ENCODE measurements around the gene ADCY2. TPM values are rescaled to one million over a fixed set of nuclear protein-coding genes. Genes with fewer than 3 reads are reported as not detected.

ADCY2 gene
- total and polyA plus RNA-seq, 11 donors, result 0.04 to 0.96 (median 0.32) TPM

DNA sequence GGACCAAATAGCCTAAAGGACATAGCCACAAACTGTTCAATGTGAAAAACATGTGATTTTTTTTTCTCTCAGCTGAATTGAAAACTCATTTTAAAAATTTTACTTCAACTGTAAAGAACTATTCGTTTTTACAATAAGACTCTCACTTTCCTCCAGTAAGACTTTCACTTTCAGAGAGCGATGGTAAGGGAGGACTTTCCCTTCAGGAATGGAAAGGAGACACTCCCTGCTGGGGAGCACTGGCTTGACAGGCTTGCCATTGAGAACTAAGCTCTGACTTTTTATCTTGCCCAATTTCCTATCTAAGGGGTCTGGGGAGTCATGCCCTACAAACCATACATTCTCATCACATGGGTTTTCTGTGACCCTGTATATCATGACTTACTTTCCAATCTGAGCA lies 268.3 kb downstream of the ADCY2 start:
- Histone ChIP-seq H3K4me1 (no peaks in the 10 kb centered on the region), H3K27ac (no peak overlapping the region), H3K9me3 (no peaks in the 10 kb centered on the region), H3K27me3 (no peaks in the 10 kb centered on the region), H3K4me3 (no peak overlapping the region), H3K36me3 (no peaks in the 10 kb centered on the region)
- intact Hi-C loops (cut with DNase I), result no loop called here
- no peak for DNase-seq
- no peak for ATAC-seq
- 70 to 73% (median 72%) methylated on average over 2 of the region's 2 CpGs for WGBS, 4 donors
- TF ChIP-seq, protein P1, sequence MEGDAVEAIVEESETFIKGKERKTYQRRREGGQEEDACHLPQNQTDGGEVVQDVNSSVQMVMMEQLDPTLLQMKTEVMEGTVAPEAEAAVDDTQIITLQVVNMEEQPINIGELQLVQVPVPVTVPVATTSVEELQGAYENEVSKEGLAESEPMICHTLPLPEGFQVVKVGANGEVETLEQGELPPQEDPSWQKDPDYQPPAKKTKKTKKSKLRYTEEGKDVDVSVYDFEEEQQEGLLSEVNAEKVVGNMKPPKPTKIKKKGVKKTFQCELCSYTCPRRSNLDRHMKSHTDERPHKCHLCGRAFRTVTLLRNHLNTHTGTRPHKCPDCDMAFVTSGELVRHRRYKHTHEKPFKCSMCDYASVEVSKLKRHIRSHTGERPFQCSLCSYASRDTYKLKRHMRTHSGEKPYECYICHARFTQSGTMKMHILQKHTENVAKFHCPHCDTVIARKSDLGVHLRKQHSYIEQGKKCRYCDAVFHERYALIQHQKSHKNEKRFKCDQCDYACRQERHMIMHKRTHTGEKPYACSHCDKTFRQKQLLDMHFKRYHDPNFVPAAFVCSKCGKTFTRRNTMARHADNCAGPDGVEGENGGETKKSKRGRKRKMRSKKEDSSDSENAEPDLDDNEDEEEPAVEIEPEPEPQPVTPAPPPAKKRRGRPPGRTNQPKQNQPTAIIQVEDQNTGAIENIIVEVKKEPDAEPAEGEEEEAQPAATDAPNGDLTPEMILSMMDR (IDR thresholded peaks at IDR 0.05), result no peak
- no peak for TF ChIP-seq POLR2A (IDR thresholded peaks at IDR 0.05)

DNA sequence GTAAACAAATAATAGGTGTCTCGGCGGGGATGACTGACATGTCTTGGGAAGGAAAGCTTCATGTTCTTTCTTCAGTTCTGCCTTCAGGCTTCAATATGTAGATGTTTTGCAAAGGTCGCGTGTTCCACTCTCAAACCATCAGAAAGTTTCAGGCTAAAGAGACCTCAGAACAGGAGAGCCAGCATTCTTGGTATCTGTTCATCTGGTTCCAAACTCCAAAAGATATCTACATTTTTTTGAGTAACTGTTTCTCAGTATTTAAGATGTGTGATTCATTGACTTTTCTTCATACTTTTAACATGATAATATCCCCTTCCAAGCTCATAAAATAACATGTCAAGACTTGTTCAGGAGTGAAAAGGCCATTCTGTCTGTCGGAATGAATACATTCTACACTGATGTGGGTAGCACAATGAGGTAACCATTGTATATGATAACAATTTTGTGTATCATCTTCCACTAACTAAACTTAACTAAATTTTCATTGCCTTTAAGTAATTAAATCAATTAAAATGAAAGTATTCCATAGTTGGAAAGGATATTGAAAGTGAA lies 271.4 kb downstream of the ADCY2 start:
- DNase-seq (no peak), ATAC-seq (no peak)
- no peak overlapping the region for H3K4me3 ChIP-seq
- no peaks in the 10 kb centered on the region for H3K27me3 ChIP-seq
- H3K36me3 ChIP-seq, result no peaks in the 10 kb centered on the region
- intact Hi-C loops (cut with DNase I), result no loop called here
- H3K27ac ChIP-seq, result no peak overlapping the region
- TF ChIP-seq, protein P1 (IDR thresholded peaks at IDR 0.05), result no peak
- no peak for TF ChIP-seq POLR2A (IDR thresholded peaks at IDR 0.05)
- WGBS, 4 donors, result 74 to 86% (median 82%) methylated on average over 5 of the region's 5 CpGs
- no peaks in the 10 kb centered on the region for H3K9me3 ChIP-seq
- no peaks in the 10 kb centered on the region for H3K4me1 ChIP-seq

DNA sequence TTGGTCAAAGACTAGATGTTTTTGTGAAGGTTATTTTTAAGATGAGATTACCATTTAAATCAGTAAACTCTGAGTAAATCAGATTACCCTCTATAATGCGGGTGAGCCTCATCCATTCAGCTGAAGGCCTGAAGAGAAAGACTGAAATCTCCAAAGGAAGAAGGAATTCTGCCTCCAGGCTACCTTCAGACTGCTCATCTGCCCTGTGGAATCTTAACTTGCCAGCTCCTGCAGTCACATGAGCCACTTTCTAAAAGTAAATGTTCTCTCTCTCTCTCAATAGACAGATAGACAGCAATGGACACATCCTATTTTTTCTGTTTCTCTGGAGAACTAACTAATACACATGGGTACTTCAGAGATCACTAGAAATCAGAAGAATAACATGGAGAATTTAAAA lies 272.2 kb downstream of the ADCY2 start:
- Histone ChIP-seq H3K4me3 (no peak overlapping the region), H3K4me1 (no peaks in the 10 kb centered on the region), H3K36me3 (no peaks in the 10 kb centered on the region), H3K27me3 (no peaks in the 10 kb centered on the region), H3K27ac (no peak overlapping the region), H3K9me3 (no peaks in the 10 kb centered on the region)
- DNase-seq (no peak), ATAC-seq (no peak)
- intact Hi-C loops (cut with DNase I), result no loop called here
- TF ChIP-seq POLR2A (IDR thresholded peaks at IDR 0.05), result no peak
- TF ChIP-seq, protein P1 (IDR thresholded peaks at IDR 0.05), result no peak
- WGBS, 4 donors, result 79 to 88% (median 83%) methylated on average over 1 of the region's 1 CpG

DNA sequence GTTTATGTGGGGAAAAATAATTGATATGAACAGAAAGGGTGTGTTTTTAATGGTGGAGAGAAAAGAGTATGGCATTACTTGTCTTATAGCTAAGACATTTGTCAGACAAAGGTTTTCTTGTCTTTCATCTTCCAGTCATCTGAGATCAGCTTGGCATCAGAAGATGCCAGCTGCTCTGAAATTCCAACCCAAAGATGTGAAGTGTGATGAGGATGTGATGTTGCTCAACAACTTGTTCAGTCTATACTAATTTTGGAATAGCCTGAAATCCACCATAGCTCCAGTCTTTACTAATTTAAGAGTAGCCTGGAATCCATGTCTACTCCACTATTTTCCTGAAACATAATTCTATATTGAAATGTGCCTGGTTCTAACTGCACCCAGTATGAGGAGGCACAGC lies 272.7 kb downstream of the ADCY2 start:
- Histone ChIP-seq H3K27ac (no peak overlapping the region), H3K36me3 (no peaks in the 10 kb centered on the region), H3K9me3 (no peaks in the 10 kb centered on the region), H3K27me3 (no peaks in the 10 kb centered on the region), H3K4me1 (no peaks in the 10 kb centered on the region), H3K4me3 (no peak overlapping the region)
- ATAC-seq (no peak), DNase-seq (no peak)
- intact Hi-C loops (cut with DNase I), result no loop called here
- no peak for TF ChIP-seq POLR2A (IDR thresholded peaks at IDR 0.05)
- TF ChIP-seq, protein P1 (IDR thresholded peaks at IDR 0.05), result no peak

All from heart left ventricle (tissue), 16 donors.